GM21825 (cell line): ENCODE measurements around the gene FANCM.
A peak's percentile ranks its signal among the peaks of the same experiment; 100 is the strongest.

ENCODE experiments used
- ATAC-seq: cut with Tn5 transposase; IDR thresholded peaks from one replicate; pipeline ENCODE4 v1.9.1; 2021; ENCODE audit warnings: mild to moderate bottlenecking, moderate library complexity; ENCODE audit not compliant: unreplicated experiment

FANCM gene, protein sequence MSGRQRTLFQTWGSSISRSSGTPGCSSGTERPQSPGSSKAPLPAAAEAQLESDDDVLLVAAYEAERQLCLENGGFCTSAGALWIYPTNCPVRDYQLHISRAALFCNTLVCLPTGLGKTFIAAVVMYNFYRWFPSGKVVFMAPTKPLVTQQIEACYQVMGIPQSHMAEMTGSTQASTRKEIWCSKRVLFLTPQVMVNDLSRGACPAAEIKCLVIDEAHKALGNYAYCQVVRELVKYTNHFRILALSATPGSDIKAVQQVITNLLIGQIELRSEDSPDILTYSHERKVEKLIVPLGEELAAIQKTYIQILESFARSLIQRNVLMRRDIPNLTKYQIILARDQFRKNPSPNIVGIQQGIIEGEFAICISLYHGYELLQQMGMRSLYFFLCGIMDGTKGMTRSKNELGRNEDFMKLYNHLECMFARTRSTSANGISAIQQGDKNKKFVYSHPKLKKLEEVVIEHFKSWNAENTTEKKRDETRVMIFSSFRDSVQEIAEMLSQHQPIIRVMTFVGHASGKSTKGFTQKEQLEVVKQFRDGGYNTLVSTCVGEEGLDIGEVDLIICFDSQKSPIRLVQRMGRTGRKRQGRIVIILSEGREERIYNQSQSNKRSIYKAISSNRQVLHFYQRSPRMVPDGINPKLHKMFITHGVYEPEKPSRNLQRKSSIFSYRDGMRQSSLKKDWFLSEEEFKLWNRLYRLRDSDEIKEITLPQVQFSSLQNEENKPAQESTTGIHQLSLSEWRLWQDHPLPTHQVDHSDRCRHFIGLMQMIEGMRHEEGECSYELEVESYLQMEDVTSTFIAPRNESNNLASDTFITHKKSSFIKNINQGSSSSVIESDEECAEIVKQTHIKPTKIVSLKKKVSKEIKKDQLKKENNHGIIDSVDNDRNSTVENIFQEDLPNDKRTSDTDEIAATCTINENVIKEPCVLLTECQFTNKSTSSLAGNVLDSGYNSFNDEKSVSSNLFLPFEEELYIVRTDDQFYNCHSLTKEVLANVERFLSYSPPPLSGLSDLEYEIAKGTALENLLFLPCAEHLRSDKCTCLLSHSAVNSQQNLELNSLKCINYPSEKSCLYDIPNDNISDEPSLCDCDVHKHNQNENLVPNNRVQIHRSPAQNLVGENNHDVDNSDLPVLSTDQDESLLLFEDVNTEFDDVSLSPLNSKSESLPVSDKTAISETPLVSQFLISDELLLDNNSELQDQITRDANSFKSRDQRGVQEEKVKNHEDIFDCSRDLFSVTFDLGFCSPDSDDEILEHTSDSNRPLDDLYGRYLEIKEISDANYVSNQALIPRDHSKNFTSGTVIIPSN (N-terminal part only)

DNA sequence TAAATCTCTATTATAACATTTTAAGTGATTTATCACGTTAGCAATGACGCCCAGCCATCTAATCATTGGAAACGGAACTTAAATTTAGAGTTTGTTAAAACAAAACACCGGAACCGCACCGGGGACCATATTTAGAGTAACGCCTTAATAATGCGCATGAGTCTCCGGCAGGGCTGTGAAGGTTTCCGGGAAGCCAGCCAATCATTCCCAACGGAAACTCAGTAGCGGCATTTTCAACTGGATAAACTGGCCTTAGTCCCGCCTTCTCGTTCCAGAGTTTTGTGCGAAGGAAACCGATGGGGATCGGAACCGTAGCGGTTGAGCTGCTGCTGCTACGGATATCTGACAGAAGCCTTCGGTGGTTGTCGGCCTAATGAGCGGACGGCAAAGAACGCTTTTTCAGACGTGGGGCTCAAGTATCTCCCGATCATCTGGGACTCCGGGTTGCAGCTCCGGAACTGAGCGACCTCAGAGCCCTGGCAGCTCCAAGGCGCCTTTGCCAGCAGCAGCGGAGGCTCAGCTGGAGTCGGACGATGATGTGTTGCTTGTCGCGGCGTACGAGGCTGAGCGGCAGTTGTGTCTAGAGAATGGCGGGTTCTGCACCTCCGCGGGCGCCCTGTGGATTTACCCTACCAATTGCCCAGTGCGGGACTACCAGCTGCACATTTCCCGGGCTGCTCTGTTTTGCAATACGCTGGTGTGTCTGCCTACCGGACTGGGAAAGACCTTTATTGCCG lies at the start of gene FANCM:
TSS of gene FANCM (plus strand) at position 272 of the 737 bp plus-strand sequence. CDS start at position 374, 102 bp downstream.
- ATAC-seq: peak; percentile 38

DNA sequence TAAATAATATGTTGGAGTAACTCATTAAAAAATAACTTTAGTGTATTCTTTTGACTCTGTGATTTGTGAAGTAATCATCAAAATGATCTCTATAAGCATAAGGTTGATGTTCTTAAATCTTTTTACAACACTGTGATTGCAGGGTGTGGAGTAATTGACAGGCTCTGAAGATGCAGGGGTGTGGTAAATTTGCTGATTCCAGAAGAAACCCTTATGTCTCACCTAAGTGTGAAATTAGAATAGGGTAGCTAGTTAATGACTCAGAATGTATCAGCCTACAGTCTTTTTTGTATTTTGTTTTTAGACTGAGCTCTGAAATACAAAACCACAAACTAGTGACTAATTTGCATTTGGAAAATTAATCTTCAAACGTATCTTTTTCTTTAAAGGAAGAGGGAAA lies 45.9 kb upstream of the FANCM start:
- peak; percentile 55 for ATAC-seq

DNA sequence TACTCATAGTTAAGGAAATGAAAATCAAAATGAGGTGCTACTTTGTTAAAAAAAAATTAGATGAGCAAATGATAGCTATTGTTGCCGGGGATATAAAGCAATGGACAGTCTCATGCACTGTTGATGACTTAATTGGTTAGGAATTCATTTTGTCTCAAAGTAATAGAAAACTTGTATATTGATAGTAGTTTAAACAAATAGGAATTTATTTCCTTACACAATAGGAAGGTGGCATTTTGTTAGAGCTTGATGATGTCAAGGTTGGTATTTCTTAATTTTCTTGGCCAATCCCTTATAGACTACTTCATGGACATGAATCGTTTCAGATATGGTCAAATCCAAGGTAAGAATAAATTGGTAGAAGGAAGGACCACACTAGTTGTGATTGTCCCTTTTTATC lies 44.0 kb upstream of the FANCM start:
- ATAC-seq: no peak

DNA sequence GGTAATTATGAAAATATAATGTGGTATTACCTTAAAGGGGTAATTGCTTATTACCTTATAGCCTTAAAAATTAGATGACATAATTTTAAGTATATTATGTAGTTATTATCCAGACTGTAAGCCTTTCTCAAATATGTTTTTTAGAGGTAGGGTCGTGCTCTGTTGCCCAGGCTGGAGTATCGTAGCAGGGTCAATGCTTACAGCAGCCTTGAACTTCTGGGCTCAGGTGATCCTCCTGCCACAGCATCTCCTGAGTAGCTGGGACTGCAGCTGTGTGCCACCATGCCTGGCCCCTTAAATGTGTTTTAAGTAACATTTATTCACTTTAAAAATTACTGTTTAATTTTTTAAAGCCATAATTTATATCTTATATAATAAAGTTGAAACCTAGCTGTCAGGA lies 41.5 kb upstream of the FANCM start:
- ATAC-seq: no peak

DNA sequence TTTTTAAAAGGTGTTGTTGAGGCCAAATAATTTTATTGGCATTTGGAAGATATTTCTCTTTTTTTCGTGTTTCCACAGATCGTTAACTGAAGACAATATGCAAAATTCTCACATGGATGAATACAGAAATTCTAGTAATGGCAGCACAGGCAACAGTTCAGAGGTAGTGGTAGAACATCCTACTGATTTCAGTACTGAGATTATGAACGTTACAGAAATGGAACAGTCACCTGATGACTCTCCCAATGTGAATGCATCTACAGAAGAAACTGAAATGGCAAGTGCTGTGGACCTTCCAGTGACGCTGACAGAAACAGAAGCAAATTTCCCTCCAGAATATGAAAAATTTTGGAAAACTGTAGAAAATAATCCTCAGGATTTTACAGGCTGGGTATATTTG lies 40.6 kb upstream of the FANCM start:
- ATAC-seq: no peak

DNA sequence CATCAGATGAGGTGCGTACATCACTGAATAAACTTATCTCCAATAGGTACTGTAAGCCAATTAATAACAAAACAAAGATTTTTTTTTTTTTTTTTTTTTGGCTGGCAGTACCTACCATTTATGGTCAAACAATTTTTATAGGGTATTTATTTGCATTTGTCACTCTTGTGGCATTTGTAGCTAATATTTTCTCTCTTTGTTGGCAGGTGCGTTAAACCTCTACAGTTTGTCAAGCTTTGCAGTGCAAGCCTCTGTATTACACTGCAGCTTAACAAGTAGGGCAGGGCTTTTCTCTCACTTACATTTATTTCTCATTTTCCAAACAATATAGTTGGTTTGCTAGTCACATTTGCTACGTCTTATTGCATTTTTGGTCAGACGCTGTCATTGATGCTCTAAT lies 39.5 kb upstream of the FANCM start:
- no peak for ATAC-seq

DNA sequence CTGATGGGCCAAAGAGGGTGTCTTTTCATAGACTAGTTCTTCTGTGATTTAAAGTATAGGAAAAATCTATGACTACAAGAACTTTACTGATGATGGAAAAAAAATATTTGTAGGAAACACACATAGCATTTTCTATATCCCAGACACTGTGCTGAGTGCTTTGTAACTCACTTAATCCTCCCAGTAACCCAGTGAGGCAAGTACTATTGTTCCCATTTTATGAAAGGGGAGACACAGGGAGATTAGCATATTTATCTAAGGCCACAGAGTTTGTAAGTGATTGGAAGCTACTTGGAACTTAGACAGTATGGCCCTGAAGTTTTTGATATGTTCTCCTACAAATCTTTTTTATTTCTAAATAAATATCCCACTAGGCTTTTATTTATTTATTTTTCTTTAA lies 31.9 kb upstream of the FANCM start:
- ATAC-seq: no peak

DNA sequence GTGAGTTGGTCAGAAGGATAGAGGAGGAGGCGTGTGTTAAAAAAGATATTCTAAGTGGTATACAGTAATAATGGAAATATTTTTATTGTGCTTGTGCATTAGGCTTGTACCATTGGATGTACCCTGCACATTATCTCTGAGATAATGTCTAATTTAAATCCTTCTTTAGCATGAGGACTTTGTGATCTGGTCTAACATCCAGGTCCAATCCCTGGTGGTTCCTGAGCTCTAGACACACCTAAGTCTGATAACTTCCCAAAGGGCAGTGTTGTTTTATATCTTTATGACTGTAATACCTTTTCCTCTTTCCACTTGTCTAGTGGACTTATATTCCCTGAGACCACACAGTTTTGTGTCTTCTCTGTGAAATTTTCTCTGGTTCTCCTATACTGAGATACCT lies 31.2 kb upstream of the FANCM start:
- no peak for ATAC-seq

DNA sequence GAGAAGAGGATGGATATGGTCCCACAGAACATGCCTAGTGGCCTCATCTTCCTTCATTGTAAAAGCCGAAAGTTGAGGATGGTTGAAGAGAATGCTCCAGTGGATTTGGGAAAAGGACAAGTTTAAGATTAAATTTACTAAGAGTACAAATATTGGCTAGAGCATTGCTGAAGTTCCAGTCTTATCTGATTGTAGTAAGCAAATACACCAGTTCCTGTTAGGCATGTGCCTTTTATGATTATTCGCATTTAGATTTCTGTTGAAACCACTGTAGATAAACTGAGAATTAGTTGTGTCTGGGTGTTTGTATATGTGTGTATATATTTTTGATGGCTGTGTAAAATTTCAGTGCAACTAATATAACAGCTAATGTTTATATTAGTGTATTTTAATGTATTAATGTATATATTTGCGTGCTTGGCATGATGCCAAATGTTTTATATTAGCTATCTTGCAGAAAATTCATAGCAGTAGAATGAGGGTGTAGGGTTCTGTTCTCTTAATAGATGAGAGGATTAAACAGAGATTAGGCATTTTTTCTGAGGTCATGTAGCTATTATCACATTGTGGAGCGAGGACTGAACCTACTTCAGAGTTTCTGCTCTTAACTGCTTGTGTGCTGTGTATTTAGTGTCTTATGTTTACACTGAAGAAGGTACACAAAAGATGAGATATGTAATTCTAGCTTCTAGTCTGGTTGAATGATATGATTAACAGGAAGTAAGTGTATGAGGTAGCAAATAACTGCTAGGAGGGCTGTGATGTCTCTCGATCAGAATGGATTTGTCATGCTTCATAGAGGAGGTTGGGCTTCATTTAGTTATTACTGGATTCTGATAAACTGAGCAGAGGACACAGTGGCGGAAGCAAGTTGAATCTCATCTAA lies 22.6 kb upstream of the FANCM start:
- ATAC-seq: no peak

DNA sequence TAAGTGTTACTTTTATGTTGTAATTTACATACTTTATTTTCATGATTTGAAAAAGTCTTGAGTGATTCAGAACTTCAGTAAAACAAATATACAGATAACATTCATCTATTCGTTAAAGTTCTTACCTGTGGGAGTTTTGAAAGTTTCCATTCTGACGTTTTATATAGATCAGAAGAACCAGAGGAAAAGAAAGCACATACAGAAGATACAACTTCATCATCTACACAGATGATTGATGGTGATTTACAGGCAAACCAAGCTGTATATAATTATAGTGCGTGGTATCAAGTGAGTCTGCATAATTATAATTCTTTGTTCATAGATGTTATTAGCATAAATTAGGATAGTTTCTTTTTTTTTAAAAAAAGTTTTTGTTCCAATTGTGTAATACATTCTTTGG lies 21.4 kb upstream of the FANCM start:
- no peak for ATAC-seq

DNA sequence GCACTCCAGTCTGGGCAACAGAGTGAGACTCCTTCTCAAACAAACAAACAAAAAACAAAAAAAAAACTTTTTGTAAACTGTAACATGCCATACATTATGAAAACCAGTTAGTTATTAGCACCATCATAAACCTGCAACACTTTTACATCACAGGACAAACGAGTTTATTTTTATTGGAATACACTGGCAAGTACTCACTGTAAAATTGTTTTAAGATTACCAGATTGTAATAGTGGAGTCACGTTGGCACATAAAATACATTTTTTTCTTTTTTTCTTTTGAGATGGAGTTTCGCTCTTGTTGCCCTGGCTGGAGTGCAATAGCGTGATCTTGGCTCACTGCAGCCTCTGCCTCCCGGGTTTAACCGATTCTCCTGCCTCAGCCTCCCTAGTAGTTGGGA lies 17.1 kb upstream of the FANCM start:
- ATAC-seq: no peak

DNA sequence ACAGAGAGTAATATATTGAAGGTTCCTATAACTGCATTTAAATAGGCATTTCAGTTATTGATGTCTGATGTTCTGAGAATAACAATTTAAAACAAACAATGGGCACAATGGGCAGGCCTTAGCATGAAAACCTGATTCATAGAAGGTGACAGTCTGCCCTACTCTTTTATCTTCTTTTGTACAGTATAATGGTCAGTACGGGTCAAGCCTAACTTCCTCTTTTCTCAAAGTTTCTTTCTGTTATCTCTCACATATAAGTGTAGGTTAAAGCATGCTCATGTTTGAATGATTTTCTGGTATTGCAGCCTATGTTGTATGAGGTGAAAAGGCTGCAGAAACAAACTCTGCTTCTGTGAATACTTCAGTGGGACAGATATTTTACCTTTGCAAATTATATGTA lies 15.6 kb upstream of the FANCM start:
- no peak for ATAC-seq

DNA sequence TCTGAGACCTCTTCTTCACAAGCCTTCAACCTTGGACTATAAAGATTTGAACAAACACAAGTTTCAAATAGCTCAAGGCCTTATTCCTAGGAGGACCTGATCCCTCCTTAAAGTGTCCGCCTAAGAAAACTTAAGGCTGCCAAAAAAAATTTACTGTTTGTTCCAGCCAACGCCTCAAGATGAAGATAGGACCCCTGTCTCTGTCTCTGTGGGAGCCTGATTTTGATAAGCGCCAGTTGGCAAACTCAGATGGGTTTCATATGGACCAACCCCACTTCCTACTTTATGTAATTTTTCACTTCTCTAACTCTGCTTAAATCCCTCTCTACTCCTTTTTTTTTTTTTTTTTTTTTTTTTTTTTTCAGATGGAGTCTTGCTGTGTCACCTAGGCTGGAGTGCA lies 12.5 kb upstream of the FANCM start:
- no peak for ATAC-seq

DNA sequence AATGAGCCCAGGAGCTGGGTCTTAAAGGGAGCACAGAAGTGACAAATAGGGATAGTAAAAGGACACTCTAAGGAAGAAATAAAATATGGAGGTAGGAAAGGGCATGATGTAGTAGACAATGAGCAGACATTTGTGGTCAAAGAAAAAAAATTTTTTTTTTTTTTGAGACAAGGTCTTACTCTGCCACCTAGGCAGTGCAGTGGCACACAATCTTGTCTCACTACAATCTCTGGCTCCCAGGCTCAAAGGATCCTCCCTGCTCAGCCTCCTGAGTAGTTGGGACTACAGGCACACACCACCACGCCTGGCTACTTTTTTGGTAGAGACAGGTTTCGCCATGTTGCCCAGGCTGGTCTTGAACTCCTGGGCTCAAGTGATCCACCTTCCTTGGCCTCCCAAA lies 10.0 kb upstream of the FANCM start:
- ATAC-seq: peak; percentile 51

DNA sequence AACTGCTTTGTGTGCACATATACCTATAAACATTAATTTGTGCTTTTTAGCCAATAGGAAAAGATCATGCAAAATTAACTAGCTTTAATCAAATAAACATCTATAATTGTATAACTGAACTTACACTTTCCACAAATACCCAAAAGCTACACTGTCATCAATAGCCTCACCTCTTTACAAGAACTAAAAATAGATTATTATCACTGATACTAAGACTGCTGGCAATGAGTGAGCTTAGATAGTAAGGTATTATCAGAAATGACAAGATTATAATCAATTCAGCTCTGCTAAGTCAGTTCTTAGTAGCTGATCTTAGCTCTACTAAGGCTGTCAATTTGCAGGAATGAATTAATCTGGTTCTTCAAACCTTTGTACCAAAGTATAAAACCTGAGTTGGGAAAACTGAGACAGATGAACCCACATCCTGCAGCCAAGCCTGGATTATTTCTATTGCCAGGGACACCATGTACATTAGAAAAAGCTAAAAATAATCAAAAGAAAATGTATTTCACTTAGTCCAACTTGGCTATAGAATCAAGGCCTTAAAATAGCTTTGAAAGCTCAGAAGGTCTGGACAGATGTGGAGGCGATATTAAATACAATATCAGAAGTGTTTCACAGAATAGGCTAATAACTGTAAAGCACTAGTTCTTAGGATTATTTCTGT lies 6.6 kb upstream of the FANCM start:
- ATAC-seq: no peak

DNA sequence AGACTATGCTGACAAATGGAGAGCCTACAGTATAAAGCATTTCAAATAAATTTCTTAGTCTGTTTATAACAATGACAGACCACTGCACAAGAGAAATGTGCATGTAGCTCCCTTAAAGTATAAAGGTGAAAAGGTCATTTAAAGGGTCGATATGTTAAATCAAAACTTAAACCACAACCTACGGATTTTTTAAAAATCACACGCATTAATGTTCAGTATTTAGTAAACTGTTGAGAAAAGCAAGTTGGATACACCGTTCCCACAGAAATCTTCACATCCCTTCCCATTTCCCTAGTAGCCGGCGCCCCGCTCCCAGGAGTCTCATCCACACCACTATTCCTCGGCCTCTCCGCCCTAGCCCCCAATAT lies 2.1 kb upstream of the FANCM start:
- ATAC-seq: no peak

DNA sequence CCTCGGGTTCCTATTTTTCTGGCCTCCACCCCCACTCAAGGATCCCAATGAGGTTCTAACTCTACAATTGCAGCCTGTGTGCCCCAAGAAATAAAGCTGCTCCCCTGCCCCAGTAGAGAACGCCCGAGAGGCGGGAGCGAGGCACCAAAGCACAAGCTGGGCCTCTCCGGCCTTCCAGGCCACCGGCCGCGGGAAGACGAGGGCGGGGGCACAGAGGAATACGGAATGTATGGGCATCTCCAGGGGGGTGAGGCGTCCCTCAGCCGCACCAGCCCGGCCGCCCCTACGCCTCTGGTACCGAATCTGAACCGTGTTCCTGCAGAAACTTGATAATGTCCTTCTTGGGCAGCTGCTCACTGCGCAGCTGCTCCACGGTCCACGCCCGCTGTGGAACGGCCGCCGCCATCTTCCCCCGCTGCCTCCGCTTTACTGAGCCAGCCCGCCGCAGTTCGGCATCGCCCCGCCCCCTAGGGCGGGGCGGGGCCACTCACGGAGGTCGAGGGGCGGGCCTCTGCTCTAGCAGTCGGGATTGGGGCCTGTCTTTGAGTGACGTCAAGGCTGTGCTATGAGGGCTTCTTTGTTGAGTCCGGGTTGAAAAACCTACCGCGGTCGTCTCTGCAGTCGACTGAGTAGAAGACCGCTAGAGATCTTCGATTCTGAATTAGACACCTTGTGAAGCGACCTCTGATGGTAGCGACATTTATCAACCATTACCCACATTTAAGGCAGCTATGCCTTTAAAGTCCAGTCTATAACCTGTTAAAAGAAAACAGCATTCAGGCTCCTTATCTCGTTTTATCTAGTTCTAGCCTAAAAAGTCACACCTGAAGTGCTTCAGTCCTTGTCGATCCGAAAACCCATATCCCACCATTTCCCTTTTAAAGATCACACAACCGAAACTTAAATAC lies 1.4 kb upstream of the FANCM start, which contains the start of gene FKBP3:
TSS of gene FKBP3 (minus strand) at position 431 of the 908 bp plus-strand sequence. CDS start at position 406, 25 bp downstream.
- peak; percentile 87 for ATAC-seq

DNA sequence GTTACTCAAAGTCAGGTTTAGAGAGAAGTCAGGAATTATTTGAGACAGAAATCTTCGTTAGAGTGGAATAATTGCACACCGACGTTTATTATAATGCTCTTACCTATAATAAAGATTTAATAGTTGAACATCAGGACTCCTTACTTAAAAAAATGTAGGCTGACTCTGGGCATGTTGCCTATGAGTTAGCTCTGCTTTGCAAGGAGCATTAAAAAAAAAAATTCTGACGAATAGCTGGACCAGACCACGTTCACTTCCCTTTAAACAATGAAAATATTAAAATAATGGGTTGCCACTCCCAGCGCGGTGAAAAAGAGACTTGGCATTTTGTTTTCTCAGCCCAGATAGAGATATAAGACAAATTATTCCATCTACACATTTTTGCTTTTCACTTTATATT lies 574 bp upstream of the FANCM start:
- ATAC-seq: no peak
